GM19351 (cell line): ENCODE data around the gene RIPOR3.
"Not testable (repeated sequence)": the region's sequence is repeated elsewhere in the genome, so short reads cannot be mapped to it uniquely, and the experiment has no call there.

Source experiments
- ATAC-seq: cut with Tn5 transposase; IDR thresholded peaks from one replicate; pipeline ENCODE4 v1.9.1; 2021; ENCODE audit warnings: mild to moderate bottlenecking, moderate library complexity; ENCODE audit not compliant: unreplicated experiment

Gene RIPOR3

DNA sequence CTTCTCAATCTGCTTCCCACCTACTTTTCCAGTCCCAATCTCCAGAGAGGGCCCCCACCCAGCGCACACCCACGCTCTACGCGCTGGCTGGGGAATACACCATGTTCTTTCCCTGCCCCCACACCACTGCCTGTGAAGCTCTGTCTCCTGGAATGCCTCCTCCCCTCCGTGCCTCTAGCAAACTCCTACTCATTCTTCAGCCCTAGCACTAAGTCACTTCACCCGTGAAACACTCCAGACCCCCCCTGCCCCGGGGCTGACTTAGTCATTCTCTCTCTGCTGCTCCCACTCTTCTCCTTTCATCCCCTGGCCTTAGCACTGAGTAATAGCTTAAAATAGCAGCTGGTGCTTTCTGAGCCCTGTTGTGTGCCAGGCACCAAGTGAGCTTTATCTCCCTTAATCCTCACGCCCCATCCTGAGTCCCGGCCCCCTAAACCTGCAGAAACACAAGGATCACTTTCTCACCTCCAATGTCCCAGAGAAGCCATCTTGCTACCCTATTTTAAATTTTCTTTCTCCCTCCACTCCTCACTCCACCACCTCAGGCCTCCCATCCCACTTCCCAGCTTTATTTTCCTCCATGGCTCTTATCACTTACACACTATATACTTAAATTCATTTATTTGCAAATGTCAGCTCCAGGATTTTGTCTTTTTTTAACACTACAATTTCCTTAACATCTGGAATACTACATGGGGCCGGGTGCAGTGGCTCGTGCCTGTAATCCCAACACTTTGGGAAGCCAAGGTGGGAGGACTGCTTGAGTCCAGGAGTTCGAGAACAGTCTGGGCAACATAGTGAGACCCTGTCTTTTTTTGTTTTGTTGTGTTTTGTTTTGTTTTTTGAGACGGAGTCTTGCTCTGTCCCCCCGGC is 33.7 kb upstream of the RIPOR3 start:
- ATAC-seq = no peak

DNA sequence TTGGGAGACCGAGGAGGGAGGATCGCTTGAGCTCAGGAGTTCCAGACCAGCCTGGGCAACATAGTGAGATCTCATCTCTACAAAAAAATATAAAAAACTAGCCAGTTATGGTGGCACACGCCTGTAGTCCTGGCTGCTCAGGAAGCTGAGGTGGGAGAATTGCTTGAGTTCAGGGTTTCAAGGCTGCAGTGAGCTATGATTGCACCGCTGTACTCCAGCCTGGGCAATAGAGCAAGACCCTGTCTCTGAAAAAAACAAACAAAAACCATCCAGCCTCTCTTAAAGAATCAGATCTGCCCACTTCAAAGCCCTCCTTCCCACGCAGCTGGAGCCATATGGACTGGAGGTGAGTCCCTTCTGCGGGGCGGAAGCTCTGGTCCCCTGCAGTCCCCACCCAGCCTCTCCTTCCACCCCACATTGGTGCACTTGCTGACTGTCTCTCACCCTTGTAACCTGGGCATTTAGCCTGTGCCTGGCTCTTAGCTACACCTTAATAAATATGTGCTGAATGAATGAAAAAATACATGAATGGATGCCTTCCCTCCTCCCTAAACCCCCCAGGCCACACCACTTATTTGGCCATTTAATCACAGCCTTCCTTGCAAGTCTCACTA is 32.9 kb upstream of the RIPOR3 start:
- no peak for ATAC-seq

DNA sequence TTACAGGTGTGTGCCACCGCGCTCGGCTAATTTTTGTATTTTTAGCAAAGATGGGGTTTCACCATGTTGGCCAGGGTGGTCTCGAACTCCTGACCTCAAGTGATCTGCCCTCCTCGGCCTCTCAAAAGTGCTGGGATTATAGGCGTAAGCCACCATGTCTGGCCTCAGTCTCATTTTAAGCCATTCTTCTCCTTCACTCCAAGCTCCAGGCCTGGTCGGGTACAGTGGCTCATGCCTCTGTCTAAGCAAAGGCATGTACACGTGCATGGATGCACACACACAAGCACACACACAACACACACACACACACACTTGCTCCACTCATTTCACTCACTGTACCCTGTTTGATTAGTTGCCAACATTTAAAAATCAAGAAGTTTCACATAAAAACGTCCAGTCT is 32.3 kb upstream of the RIPOR3 start:
- no peak for ATAC-seq

DNA sequence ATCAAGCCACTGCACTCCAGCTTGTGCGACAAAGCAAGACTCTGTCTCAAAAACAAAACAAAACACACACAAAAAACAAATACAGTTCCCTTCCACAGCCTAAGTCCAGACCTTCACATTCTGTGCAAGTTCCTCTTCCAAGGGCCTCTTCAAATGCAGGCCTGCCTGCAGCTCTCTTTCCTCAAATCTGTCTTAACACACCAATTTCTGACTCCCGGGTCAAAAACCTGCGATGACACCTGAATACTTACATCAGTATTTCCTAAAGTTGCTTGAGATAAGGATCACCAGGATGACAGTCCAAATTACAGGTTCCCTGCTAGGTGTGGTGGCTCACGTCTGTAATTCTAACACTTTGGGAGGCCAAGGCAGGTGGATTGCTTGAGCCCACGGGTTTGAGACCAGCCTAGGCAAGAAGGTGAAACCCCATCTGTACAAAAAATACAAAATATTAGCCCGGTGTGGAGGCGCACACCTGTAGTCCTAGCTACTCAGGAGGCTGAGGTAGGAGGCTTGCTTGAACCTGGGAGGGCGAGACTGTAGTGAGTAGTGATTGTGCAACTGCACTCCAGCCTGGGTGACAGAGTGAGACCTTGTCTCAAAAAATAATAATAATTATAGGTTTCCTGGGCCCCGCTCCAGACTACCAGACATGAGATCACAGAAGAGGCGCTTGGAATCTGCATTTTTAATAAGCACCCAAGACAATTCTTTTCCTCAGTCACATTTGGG is 31.2 kb upstream of the RIPOR3 start:
- ATAC-seq = no peak

DNA sequence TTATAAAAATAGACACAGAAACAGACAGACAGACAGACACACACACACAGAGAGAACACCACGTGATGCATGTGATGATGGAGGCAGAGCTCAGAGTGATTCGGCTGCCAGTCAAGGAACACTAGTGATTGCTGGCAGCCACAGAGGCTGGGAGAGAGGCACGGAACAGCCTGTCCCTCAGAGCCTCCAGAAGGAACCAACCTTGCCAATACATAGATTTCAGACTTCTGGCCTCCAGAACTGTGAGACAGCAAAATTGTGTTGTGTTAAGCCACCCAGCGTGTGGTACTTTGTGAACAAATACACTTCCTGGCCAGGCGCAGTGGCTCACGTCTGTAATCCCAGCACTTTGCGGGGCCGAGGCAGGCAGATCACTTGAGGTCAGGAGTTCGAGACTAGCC is 30.5 kb upstream of the RIPOR3 start:
- ATAC-seq = no peak

GRCh38 chr20:50720582-50720981 is 29.2 kb upstream of the RIPOR3 start:
- no peak for ATAC-seq

DNA sequence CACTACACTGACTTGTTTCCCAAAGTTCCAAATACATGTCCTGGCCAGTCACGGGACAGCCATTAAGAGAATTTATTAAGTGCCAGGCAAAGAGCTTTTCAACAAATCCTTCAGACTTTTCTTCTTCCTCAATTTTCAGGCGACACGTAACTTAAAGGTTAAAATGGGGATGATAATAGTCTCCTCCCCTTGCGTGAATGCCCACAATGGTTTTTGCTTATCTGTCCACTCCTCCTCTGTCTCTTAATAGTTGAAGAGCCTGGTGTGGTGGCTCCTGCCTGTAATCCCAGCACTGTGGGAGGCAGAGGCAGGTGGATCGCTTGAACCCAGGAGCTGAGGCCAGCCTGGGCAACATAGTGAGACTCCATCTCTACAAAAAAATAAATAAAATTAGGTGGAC is 28.7 kb upstream of the RIPOR3 start:
- ATAC-seq = no peak

DNA sequence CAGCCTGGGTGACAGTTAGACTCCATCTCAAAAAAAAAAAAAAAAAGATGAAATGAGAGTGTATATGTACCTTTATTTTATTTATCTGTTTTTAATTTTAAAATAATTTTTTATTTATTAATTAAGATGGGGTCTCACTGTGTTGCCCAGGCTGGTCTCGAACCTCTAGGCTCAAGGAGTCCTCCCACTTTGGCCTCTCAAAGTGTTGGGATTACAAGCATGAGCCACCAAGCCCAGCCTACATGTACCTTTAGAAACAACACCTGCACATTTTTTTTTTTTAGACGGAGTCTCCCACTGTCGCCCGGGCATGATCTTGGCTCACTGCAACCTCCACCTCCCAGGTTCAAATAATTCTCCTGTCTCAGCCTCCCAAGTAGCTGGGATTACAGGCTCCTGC is 28.0 kb upstream of the RIPOR3 start:
- ATAC-seq = no peak

DNA sequence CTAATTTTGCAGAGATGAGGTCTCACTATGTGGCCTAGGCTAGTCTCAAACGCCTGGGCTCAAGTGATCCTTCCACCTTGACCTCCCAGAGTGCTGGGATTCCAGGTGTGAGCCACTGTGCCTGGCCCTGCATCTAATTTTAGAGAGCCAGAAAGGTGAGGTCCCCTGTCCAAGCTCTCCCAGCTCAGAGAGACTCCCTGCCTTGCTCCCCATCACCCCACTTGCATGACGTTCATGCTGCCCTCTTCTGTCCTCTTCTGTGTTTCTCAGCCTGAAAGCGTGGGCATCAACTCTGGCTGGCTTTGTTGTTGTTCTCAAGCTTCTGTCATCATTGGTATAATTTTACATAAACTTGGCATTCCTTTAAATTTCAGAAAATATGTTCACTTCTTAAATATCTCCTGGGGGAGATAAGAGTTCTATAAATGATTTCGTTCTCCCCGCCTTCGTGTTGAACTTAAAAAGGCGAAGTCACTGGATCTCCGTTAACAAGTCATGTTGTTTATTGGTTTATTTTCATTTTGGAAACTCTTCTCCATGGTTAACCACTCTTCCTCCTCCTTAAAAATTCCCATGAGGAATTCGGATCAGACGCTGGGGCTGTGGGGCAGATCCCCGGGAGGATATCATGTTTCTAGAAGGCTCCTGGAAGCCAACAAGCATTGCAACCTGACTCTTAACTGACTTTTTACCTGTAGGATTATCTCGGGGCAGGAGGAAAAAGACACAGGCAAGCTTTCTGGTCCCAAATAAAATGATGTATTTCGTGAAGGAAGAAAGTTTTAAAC is 26.8 kb upstream of the RIPOR3 start:
- ATAC-seq = no peak

GRCh38 chr20:50717312-50717711 is 26.0 kb upstream of the RIPOR3 start:
- ATAC-seq = no peak

- ATAC-seq = no peak
These were observed 25.2 kb upstream of the RIPOR3 start for GRCh38 chr20:50716518-50716917.

- no peak for ATAC-seq
These were observed 24.4 kb upstream of the RIPOR3 start for GRCh38 chr20:50715694-50716093.

- ATAC-seq = not testable (repeated sequence)
These were observed 23.1 kb upstream of the RIPOR3 start for GRCh38 chr20:50714426-50714825.

DNA sequence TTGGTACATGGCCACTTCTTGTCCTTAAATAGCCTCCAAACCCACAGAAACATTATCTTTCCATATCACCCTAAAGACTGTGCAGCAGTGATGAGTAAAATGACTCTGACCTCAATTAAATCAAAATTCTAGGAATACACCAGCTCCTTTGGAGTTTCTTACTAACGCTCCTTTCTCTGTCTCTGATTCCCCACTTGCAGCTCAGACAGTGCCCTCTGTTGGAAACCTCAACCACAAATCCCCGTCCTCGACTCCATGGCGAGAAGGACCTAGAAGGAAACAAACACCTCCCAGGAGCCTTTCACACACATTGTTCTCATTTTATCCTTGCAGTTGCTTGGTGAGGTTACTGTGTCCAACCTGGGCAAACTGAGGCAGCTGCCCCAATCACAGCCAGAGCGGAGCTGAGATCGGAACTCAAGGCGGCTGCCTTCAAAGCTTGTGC is 22.3 kb upstream of the RIPOR3 start:
- no peak for ATAC-seq

DNA sequence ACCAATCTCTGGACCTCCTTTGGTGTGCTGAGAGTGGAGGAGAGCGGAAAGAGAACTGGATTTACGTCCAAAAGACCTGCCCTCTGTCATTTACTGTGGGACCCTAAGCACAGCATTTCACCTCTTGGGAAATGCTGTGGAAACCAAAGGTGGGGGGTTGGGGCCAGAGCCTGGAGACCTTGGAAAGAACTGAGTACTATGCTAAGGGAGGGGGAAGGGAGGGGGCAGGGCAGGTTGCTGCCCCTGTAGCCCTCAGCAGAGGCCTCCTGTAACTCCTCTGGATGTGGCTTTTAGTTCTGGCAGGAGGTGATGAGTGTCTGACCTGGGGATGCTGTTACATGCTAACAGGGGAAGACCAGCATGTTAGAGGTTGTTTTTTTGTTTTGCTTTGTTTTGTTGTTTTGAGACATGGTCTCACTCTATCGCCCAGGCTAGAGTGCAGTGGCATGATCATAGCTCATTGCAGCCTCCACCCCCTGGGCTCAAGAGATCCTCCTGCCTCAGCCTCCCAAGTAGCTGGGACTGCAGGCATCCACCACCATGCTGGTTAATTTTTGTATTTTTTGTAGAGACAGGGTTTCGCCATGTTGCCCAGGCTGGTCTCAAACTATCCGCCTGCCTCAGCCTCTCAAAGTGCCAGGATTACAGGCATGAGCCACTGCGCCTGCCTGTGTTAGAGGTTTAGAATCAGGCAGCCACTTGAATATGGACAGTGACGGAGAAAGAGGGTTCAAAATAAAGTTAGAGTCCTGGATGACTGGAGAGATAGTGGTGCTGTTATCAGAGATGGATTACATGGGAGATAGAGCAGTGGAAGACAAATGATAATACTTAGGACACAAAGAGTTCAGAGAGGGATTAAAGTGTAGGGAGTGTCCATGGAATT is 21.7 kb upstream of the RIPOR3 start:
- no peak for ATAC-seq

GRCh38 chr20:50711113-50711825 is 19.9 kb upstream of the RIPOR3 start:
- ATAC-seq = no peak

GRCh38 chr20:50710492-50711063 is 19.2 kb upstream of the RIPOR3 start:
- no peak for ATAC-seq

DNA sequence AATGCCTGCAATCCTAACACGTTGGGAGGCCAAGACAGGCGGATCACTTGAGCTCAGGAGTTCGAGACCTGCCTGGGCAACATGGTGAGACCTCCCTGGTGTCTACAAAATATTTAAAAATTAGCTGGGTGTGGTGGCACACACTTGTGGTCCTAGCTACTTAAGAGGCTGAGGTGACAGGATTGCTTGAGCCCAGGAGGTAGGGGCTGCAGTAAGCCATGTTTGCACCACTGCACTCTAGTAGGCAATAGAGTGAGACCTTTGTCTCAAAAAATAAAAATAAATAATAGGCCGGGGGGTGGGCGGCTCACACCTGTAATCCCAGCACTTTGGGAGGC is 18.3 kb upstream of the RIPOR3 start:
- no peak for ATAC-seq
